ENCODE data around the gene ZNF438. TPM values are rescaled to one million over a fixed set of nuclear protein-coding genes. Genes with fewer than 3 reads are reported as not detected.

ZNF438 gene
- total and polyA plus RNA-seq, 2 of the 13 experiments (the other 11 are each of a cell fraction or from before 2014, with no cell fraction given): 0.75 to 0.83 TPM

DNA sequence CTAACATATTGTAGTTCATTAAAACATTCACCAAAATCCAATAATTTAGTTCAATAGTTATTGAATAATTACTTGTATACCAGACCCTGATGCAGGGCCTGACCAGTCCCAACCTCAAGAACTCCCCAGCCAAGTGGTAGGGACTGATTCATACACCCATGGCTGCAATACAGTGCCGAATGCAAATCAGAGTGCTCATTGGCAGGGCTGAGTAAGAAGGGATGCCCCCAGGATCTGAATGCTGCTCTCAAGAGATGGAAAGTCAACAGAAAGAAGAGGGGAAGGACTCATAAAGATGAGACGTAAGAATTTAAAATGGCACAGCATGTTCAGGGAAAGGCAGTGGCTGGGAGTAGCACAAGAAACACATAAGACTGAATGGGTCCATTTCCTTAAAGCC, 29.9 kb downstream of the ZNF438 start:
- FAIRE-seq (no peak), ATAC-seq (no peak), DNase-seq (ENCODE audit: low spot score) (no peak)
- no peak overlapping the region for H3K4me2 ChIP-seq (ENCODE audit: low read depth, low read length)
- BruUV-seq (replicated peaks): no TSS peak
- no peaks in the 10 kb centered on the region for H3K36me3 ChIP-seq (replicated peaks in 1 of 2; ENCODE audit: control insufficient read depth in 1 of 2, insufficient read depth in 2 of 2, low read length in 2 of 2)
- ChIA-PET POLR2A (no interaction called here), CTCF (ENCODE audit: low intra/inter-chr PET ratio, low total read pairs) (no interaction called here)
- H3K27ac ChIP-seq (ENCODE audit: extremely low read length, insufficient read depth, low read length): no peak overlapping the region
- TF ChIP-seq ZNF260 (CRISPR knock-in tag; IDR thresholded peaks at IDR 0.05; ENCODE audit: borderline replicate concordance, low read depth) (no peak), ZNF510 (CRISPR knock-in tag; IDR thresholded peaks at IDR 0.05; ENCODE audit: low read depth) (no peak), HOXA7 (CRISPR knock-in tag; IDR thresholded peaks at IDR 0.05) (no peak), ZNF747 (CRISPR knock-in tag; IDR thresholded peaks at IDR 0.05; ENCODE audit: borderline replicate concordance) (no peak), ETV6 (CRISPR knock-in tag; conservative IDR thresholded peaks at IDR 0.05) (no peak)
- TF ChIP-seq, protein P1, sequence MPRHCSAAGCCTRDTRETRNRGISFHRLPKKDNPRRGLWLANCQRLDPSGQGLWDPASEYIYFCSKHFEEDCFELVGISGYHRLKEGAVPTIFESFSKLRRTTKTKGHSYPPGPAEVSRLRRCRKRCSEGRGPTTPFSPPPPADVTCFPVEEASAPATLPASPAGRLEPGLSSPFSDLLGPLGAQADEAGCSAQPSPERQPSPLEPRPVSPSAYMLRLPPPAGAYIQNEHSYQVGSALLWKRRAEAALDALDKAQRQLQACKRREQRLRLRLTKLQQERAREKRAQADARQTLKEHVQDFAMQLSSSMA (CRISPR knock-in tag; IDR thresholded peaks at IDR 0.05): no peak
- TF ChIP-seq, protein P2, sequence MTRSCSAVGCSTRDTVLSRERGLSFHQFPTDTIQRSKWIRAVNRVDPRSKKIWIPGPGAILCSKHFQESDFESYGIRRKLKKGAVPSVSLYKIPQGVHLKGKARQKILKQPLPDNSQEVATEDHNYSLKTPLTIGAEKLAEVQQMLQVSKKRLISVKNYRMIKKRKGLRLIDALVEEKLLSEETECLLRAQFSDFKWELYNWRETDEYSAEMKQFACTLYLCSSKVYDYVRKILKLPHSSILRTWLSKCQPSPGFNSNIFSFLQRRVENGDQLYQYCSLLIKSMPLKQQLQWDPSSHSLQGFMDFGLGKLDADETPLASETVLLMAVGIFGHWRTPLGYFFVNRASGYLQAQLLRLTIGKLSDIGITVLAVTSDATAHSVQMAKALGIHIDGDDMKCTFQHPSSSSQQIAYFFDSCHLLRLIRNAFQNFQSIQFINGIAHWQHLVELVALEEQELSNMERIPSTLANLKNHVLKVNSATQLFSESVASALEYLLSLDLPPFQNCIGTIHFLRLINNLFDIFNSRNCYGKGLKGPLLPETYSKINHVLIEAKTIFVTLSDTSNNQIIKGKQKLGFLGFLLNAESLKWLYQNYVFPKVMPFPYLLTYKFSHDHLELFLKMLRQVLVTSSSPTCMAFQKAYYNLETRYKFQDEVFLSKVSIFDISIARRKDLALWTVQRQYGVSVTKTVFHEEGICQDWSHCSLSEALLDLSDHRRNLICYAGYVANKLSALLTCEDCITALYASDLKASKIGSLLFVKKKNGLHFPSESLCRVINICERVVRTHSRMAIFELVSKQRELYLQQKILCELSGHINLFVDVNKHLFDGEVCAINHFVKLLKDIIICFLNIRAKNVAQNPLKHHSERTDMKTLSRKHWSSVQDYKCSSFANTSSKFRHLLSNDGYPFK (CRISPR knock-in tag; IDR thresholded peaks at IDR 0.05; ENCODE audit: borderline replicate concordance): no peak
- in situ Hi-C loops (cut with HindIII; ENCODE audit: extremely low pct_ligation_motif_present, low pct_unique_long_range_greater_than_20kb) (no loop called here), intact Hi-C loops (cut with micrococcal nuclease; ENCODE audit: unreplicated experiment) (no loop called here)
- H3K4me1 ChIP-seq (ENCODE audit: insufficient read depth, low read length): 0 out of 2 replicates have a peak, but pooled peaks cover 5% of the 10 kb centered on the region
- no peaks in the 10 kb centered on the region for H3K27me3 ChIP-seq (ENCODE audit: control insufficient read depth in 1 of 2, insufficient read depth in 2 of 2, low read length in 2 of 2)
- no peaks in the 10 kb centered on the region for H3K9me3 ChIP-seq (ENCODE audit: low read length)
- no peak overlapping the region for H3K4me3 ChIP-seq (replicated peaks in 1 of 3; ENCODE audit: insufficient read depth in 1 of 3, low read depth in 2 of 3, low read length in 3 of 3)
- no peak overlapping the region for H2AFZ ChIP-seq (ENCODE audit: low read length)
- no peaks in the 10 kb centered on the region; the same call in 1 of the 2 replicates for H4K20me1 ChIP-seq (ENCODE audit: insufficient read depth, low read length)
- H3K9ac ChIP-seq (ENCODE audit: insufficient read depth, low read depth, low read length): no peak overlapping the region
- 48% methylated on average over 2 of the region's 2 CpGs for WGBS (ENCODE audit: low lambda C conversion rate)
- H3K79me2 ChIP-seq (ENCODE audit: insufficient read depth, low read length): no peaks in the 10 kb centered on the region

Measured in HepG2 (cell line).